CD4-positive, CD25-positive, alpha-beta regulatory T cell (primary cell): ENCODE results near the gene PRKCA. TPM values are rescaled to one million over a fixed set of nuclear protein-coding genes. Genes with fewer than 3 reads are reported as not detected.

Source experiments
- ATAC-seq, 2 donors: fragments of 150-1000 bp; cut with Tn5 transposase; one replicate each; pipeline ENCODE4 v1.10.0; 2021; ENCODE audit warnings: low read depth in 2 of 2, moderate number of reproducible peaks in 2 of 2, moderate library complexity in 1 of 2
- DNase-seq, 3 donors: peaks; one replicate each; pipeline versions ENCODE4 v3.0.0 to v3.0.0-alpha.2; 2012 to 2022; ENCODE audit warnings: mixed read lengths in 1 of 3
- H3K27ac ChIP-seq: one replicate; pipeline ENCODE4 v1.7.0; 2013; ENCODE audit warnings: mild to moderate bottlenecking, low read length; ENCODE audit not compliant: insufficient read depth, poor library complexity, severe bottlenecking
- H3K27me3 ChIP-seq: one replicate; pipeline ENCODE4 v1.7.0; 2013; ENCODE audit warnings: low read length; ENCODE audit not compliant: control insufficient read depth, insufficient read depth
- H3K36me3 ChIP-seq: one replicate; pipeline ENCODE4 v1.7.0; 2013; ENCODE audit warnings: mild to moderate bottlenecking, low read length, moderate library complexity; ENCODE audit not compliant: control insufficient read depth, insufficient read depth
- H3K4me1 ChIP-seq: 2 replicates; pipeline ENCODE4 v1.7.0; 2013; ENCODE audit warnings: mild to moderate bottlenecking, low read length; ENCODE audit not compliant: insufficient read depth, control insufficient read depth, poor library complexity, severe bottlenecking
- H3K4me3 ChIP-seq: one replicate; pipeline ENCODE4 v1.7.0; 2013; ENCODE audit warnings: low read depth, mild to moderate bottlenecking, low read length, moderate library complexity
- H3K9me3 ChIP-seq, 2 experiments: 1 replicate in 1 of 2; 2 replicates in 1 of 2; pipeline ENCODE4 v1.7.0; 2013; ENCODE audit warnings: low read length in 2 of 2, mild to moderate bottlenecking in 1 of 2, moderate library complexity in 1 of 2; ENCODE audit not compliant: control insufficient read depth in 2 of 2
- H3K27ac Mint-ChIP-seq, 3 donors: one replicate each; pipeline ENCODE4 v1.8.0; 2020 to 2022; ENCODE audit warnings: mild to moderate bottlenecking in 3 of 3, mixed read lengths in 3 of 3, moderate library complexity in 2 of 3
- H3K27me3 Mint-ChIP-seq: one replicate; pipeline ENCODE4 v1.8.0; 2022; ENCODE audit warnings: mild to moderate bottlenecking, mixed read lengths
- H3K36me3 Mint-ChIP-seq: one replicate; pipeline ENCODE4 v1.8.0; 2020; ENCODE audit warnings: mixed read lengths
- H3K4me1 Mint-ChIP-seq, 4 donors: one replicate each; pipeline ENCODE4 v1.8.0; 2020 to 2022; ENCODE audit warnings: mixed read lengths in 4 of 4, mild to moderate bottlenecking in 1 of 4
- H3K4me3 Mint-ChIP-seq, 4 donors: one replicate each; pipeline ENCODE4 v1.8.0; 2020 to 2022; ENCODE audit warnings: mild to moderate bottlenecking in 4 of 4, mixed read lengths in 4 of 4, moderate library complexity in 3 of 4
- H3K9me3 Mint-ChIP-seq, 7 donors: one replicate each; pipeline ENCODE4 v1.8.0; 2020 to 2022; ENCODE audit warnings: mixed read lengths in 7 of 7, mild to moderate bottlenecking in 3 of 7, moderate library complexity in 2 of 7
- polyA plus RNA-seq, 4 donors: library from polyadenylated mRNA; unstranded; fragments of 300-500 nt; fragmentation: Illumina TruSeq; gene quantifications; one replicate each; pipeline ENCODE4 v1.2.3, GENCODE V29; 2021
- total RNA-seq: library from RNA; stranded (reverse); gene quantifications from one replicate; pipeline ENCODE4 v1.2.3, GENCODE V29; 2022

PRKCA gene
- total and polyA plus RNA-seq, 5 donors from 2014 or later, result 0.60 to 84.0 (median 2.0) TPM

DNA sequence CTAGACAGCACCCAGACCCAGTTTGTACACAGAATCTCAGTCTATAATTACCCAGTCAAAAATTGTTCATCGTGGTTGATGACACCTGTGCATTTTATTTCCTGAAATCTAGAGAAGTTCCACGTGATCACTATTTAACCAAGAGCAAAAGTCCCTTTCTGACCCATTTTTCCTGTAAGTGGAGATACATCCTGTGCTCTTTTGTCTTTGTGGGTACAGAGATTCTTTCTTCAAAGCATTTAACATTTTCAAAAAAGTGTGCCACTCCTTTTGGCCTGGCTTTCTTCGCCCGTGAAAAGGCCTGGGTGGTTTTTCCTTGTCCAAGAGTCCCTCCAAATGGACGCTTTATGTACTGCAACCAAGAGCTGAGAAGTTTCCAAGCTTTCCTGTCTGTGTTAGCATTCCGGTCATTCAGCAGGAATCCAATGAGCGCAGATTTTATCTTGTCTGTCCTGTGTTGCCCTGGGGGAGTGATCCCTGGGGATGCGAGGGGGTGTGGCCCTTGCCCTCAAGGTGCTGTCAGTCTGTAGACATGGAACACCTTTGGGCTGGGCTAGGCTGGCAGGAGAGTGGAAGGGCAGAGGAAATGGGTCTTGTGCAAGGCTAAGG lies 371.4 kb downstream of the PRKCA start:
- peak; percentile 4 to 73 (median 60) for DNase-seq
- Histone ChIP-seq H3K4me3 (peak overlapping the region; percentile 51), H3K36me3 (no peaks in the 10 kb centered on the region)

DNA sequence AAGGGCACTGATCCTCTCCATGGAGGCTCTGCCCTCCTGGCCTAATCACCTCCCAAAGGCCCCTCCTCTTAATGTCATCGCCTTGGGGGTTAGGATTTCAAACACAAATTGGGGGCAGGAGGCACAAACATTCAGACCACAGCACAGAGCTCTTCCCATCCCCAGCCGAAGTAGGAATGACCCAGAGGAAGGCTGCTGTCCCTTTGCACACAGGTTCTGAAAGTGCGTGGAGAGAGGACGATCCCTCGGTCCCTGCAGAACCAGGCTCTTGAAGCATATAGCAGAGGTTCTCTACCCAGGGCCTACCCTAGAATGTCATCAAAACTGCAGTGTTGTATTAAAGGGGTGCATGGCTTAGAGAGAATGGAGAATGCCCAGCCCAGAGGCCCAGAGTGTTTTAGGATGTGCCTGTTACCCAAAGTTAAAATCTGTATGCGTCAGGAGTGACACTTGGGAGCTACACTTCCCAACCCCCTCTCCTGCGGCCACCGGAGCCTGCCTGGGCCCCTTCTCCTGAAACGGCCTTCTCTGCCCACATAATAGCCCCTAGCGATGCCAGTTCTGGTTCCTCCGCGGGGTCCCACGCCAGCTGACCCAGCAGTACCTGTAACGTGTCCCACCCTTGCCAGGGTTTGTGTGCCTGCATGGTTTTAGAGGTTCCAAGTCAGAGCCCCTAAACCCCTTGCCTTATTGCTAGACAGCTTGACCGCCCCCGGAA lies 373.0 kb downstream of the PRKCA start:
- H3K4me1 Mint-ChIP-seq, result peaks cover 20 to 49% (median 24%) of the 10 kb centered on the region in 4 donors
- DNase-seq (no peak), ATAC-seq (no peak)
- peaks cover 22% of the 10 kb centered on the region for H3K36me3 Mint-ChIP-seq
- peaks cover 0 to 2% (median 0%) of the 10 kb centered on the region in 7 donors for H3K9me3 Mint-ChIP-seq
- no peaks in the 10 kb centered on the region for H3K36me3 ChIP-seq
- H3K27ac Mint-ChIP-seq, result peak overlapping the region in 1 of 3 donors; percentile 85
- no peaks in the 10 kb centered on the region for H3K27me3 ChIP-seq
- H3K9me3 ChIP-seq, result no peaks in the 10 kb centered on the region
- H3K4me3 ChIP-seq, result no peak overlapping the region
- peak overlapping the region in 1 of 4 donors; percentile 8 for H3K4me3 Mint-ChIP-seq
- no peaks in the 10 kb centered on the region for H3K27me3 Mint-ChIP-seq
- no peak overlapping the region for H3K27ac ChIP-seq
- peaks cover 16% of the 10 kb centered on the region for H3K4me1 ChIP-seq

More for the DNA sequence above, 371.4 kb downstream of the PRKCA start:
- Mint-ChIP-seq H3K9me3 (peaks cover 0 to 2% (median 0%) of the 10 kb centered on the region in 7 donors), H3K36me3 (peaks cover 20% of the 10 kb centered on the region), H3K4me1 (peaks cover 21 to 56% (median 26%) of the 10 kb centered on the region in 4 donors), H3K27me3 (no peaks in the 10 kb centered on the region), H3K4me3 (peak overlapping the region; percentile 7 to 57 (median 34)), H3K27ac (peak overlapping the region; percentile 50 to 88 (median 85))
- peak; percentile 88 for ATAC-seq
- H3K9me3 ChIP-seq, result no peaks in the 10 kb centered on the region
- H3K4me1 ChIP-seq, result peaks cover 16% of the 10 kb centered on the region
- no peaks in the 10 kb centered on the region for H3K27me3 ChIP-seq
- H3K27ac ChIP-seq, result peak overlapping the region; percentile 64

GRCh38 chr17:66675991-66676371 lies 373.6 kb downstream of the PRKCA start:
- ATAC-seq (no peak), DNase-seq (no peak)
- H3K9me3 Mint-ChIP-seq, result peaks cover 0 to 2% (median 0%) of the 10 kb centered on the region in 7 donors
- no peaks in the 10 kb centered on the region for H3K9me3 ChIP-seq
- H3K27me3 ChIP-seq, result no peaks in the 10 kb centered on the region
- no peak overlapping the region for H3K27ac ChIP-seq
- H3K27me3 Mint-ChIP-seq, result no peaks in the 10 kb centered on the region
- H3K4me3 ChIP-seq, result no peak overlapping the region
- H3K27ac Mint-ChIP-seq, result no peak overlapping the region
- H3K36me3 Mint-ChIP-seq, result peaks cover 22% of the 10 kb centered on the region
- H3K4me1 Mint-ChIP-seq, result peaks cover 20 to 48% (median 24%) of the 10 kb centered on the region in 4 donors
- peaks cover 16% of the 10 kb centered on the region for H3K4me1 ChIP-seq
- no peak overlapping the region for H3K4me3 Mint-ChIP-seq
- H3K36me3 ChIP-seq, result no peaks in the 10 kb centered on the region

DNA sequence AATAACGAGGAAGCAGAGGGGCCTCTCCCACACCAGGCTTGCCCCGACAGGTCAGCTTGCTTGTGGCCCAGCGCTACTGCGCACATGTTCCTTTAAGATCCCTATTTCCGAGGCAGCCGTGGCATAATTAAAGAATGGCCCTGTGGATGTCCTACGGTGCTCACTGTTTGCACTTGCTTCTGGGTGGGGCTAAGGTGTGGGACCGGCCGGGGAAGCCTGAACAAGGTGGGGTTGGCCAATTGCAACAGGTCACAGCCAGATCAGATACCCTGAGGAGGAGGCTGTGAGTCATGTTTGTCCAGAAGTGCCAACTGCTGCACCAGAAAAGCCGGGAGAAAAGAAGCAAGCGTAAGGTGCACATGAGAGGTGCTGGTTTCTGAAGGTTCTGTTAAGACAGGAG lies 374.0 kb downstream of the PRKCA start:
- no peak for ATAC-seq
- Mint-ChIP-seq H3K36me3 (peaks cover 22% of the 10 kb centered on the region), H3K9me3 (peaks cover 0 to 2% (median 0%) of the 10 kb centered on the region in 7 donors), H3K27me3 (no peaks in the 10 kb centered on the region), H3K27ac (peak overlapping the region in 2 of 3 donors; percentile 39 to 82), H3K4me3 (no peak overlapping the region), H3K4me1 (peaks cover 20 to 46% (median 23%) of the 10 kb centered on the region in 4 donors)
- Histone ChIP-seq H3K4me3 (no peak overlapping the region), H3K27ac (no peak overlapping the region), H3K36me3 (no peaks in the 10 kb centered on the region), H3K9me3 (no peaks in the 10 kb centered on the region), H3K4me1 (peaks cover 16% of the 10 kb centered on the region), H3K27me3 (no peaks in the 10 kb centered on the region)
- DNase-seq, result no peak

- H3K27ac ChIP-seq, result no peak overlapping the region
- Mint-ChIP-seq H3K27ac (peak overlapping the region in 1 of 3 donors; percentile 18), H3K4me1 (peaks cover 15 to 39% (median 23%) of the 10 kb centered on the region in 4 donors), H3K4me3 (no peak overlapping the region), H3K27me3 (no peaks in the 10 kb centered on the region), H3K36me3 (peaks cover 22% of the 10 kb centered on the region), H3K9me3 (peaks cover 0 to 2% (median 0%) of the 10 kb centered on the region in 7 donors)
- H3K36me3 ChIP-seq, result no peaks in the 10 kb centered on the region
- ATAC-seq (no peak), DNase-seq (no peak)
- no peaks in the 10 kb centered on the region for H3K9me3 ChIP-seq
- no peak overlapping the region for H3K4me3 ChIP-seq
- peaks cover 16% of the 10 kb centered on the region for H3K4me1 ChIP-seq
- no peaks in the 10 kb centered on the region for H3K27me3 ChIP-seq
These were observed 375.0 kb downstream of the PRKCA start for GRCh38 chr17:66677201-66677981.

- no peaks in the 10 kb centered on the region for H3K9me3 ChIP-seq
- DNase-seq (no peak), ATAC-seq (no peak)
- H3K27ac ChIP-seq, result no peak overlapping the region
- Mint-ChIP-seq H3K27me3 (no peaks in the 10 kb centered on the region), H3K4me1 (peaks cover 13 to 36% (median 22%) of the 10 kb centered on the region in 4 donors), H3K27ac (no peak overlapping the region), H3K36me3 (peaks cover 22% of the 10 kb centered on the region), H3K4me3 (no peak overlapping the region), H3K9me3 (peaks cover 0 to 2% (median 0%) of the 10 kb centered on the region in 7 donors)
- no peak overlapping the region for H3K4me3 ChIP-seq
- H3K4me1 ChIP-seq, result peaks cover 13% of the 10 kb centered on the region
- H3K27me3 ChIP-seq, result no peaks in the 10 kb centered on the region
- H3K36me3 ChIP-seq, result no peaks in the 10 kb centered on the region
These were observed 375.6 kb downstream of the PRKCA start for GRCh38 chr17:66678061-66678460.

DNA sequence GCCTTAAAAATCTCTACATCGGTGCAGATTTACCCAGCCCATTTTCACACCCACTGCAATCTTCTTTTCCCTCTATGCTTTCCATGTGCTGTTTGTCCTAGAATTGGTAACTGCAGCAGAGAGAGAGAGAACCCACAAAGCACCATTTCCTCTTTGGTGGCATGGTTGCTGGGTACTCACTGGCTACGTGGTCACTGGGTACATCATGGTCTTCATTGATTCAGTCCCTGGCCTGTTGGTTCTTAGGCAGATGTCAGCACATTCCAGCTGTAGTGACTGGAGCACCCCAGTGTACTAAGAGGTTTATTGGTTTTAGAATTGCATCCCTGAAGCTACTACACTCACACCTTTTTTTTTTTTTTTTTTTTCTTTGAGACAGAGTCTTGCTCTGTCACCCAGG lies 376.4 kb downstream of the PRKCA start:
- Histone ChIP-seq H3K4me3 (no peak overlapping the region), H3K27ac (no peak overlapping the region), H3K9me3 (no peaks in the 10 kb centered on the region), H3K36me3 (no peaks in the 10 kb centered on the region), H3K27me3 (no peaks in the 10 kb centered on the region), H3K4me1 (peaks cover 5% of the 10 kb centered on the region)
- Mint-ChIP-seq H3K9me3 (peaks cover 0 to 2% (median 0%) of the 10 kb centered on the region in 7 donors), H3K36me3 (peaks cover 22% of the 10 kb centered on the region), H3K27me3 (no peaks in the 10 kb centered on the region), H3K4me1 (peaks cover 5 to 30% (median 14%) of the 10 kb centered on the region in 4 donors), H3K27ac (peak overlapping the region in 1 of 3 donors; percentile 73), H3K4me3 (no peak overlapping the region)
- ATAC-seq (no peak), DNase-seq (no peak)
